CD4-positive, alpha-beta T cell treated with Interleukin-4 for 1 hour (primary cell): ENCODE results near the gene PBX1.
"Not testable (repeated sequence)": the region's sequence is repeated elsewhere in the genome, so short reads cannot be mapped to it uniquely, and the experiment has no call there.

ENCODE experiments used
- DNase-seq, 2 donors: peaks; one replicate each; pipeline ENCODE4 v3.0.0-alpha.2; 2020 to 2022

Gene PBX1

DNA sequence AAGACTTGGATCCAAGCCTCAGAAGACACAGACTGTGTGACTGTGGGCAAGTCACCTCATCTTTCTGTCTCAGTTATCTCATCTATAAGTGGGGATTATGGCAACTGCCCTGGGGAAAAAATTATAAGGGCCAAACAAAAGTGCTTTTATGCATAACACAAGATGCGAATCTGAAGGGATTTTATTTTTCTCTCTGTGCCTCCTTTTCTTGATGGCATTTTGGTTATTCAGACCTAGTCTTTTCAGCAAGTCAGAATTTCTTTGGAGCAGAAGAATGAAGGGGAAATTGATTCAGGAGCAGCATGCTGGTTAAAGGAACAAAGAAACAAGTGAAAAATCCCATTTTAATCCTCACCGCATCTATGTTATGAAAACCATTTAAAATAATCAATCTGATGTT is 86.9 kb downstream of the PBX1 start:
- DNase-seq = no peak

DNA sequence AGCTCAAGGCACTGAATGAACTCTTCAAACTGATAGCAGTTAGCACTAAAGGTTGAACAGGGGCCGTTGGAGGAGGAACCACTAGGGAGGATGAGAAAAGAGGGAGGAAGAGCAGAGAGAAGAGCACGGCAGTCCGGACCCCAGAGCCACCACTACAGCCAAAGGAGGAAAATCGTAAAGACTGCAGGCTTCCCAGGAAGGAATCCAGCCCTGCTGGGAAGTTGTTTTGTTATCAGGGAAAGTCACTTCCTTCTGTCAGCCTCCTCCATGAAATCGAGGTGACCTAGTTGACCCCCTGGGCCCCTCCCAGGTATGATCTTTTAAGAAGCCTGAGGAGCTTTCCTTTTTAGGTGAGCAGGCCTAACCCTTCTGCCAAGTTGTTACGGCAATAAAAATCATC is 88.2 kb downstream of the PBX1 start:
- no peak for DNase-seq

DNA sequence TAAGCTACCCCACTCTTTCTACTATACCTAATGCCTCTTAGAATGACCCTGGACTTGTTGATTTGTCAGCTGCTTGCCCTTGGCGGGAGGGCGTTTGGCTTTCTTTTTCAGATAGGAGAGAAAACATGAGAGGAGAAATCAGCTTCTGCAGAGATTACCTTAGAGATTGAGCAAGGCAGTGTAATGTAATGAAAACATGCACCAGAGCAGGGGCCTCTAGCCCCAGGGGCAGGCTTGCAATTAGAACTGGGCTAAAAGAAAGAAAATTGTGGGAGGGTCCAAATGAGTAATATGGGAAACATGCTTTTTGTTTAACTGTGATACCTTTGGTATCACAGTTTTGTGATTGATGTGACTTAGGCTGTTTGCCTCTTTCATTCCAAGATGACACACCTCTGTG is 89.7 kb downstream of the PBX1 start:
- no peak for DNase-seq

DNA sequence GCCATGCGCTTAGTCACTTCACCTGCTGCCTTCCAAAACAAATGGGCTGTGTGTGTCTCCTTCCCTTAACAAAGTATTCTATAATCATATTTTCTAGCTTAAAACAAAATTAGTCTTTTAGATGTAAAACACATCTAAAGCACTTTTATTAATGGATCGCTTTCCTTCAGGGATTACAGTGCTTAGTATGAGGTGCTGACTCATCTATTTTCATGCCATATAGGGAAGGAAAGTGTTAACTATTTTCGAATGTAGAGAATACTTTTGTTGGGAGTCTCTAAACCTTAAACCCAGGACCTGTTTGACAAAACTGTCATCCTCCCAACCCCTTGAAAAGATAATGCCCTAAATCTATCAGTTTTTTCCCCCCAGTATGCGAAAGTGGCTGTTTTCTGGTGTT is 90.2 kb downstream of the PBX1 start:
- DNase-seq = no peak

DNA sequence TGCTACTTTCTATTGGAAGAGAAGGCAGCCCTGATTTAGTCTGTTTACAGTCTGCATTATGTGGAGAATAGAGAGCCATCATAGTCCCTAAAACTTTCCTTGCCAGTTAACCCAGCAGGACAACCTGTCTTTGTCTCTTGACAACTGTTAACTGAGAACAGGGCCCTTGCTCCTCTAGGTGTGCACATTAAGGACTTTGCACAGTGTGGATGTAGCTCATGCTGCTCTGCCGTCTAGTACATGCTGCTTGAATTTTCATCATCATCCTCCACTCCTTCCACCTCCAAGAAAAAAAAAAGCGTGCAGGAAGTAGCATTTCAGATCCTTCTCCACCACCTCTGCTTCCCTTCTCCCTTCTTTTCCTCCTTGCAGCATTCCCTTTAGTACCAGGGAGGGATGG is 91.5 kb downstream of the PBX1 start:
- no peak for DNase-seq

DNA sequence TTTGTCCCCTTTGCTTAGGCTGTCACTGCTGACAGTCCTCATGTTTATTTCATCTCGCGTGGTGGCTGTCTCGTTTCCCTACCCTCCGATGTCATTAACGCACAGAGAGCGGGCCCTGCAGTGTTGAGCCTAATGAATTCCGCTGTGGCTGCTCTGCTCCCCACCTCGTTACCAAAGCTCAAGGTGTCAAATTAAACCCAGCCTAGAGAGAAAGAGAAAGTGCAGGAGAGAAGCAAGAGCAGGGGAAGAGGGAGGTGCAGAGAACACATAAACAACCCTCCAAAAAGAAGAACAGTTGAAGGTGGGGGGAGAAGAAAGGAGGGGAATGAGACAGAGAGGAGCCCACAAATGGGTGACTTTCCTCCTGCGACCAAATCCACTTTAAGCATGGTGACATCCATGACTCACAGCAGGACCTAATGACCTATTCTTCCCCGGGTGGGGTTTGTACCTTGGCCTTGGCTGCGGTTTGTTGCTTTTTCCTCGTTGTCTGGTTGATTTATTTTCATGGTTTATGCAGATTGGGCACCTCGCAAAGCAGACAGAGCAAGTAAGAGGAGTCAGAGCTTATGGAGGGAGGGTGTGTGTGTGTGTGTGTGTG is 92.5 kb downstream of the PBX1 start:
- DNase-seq = no peak

DNA sequence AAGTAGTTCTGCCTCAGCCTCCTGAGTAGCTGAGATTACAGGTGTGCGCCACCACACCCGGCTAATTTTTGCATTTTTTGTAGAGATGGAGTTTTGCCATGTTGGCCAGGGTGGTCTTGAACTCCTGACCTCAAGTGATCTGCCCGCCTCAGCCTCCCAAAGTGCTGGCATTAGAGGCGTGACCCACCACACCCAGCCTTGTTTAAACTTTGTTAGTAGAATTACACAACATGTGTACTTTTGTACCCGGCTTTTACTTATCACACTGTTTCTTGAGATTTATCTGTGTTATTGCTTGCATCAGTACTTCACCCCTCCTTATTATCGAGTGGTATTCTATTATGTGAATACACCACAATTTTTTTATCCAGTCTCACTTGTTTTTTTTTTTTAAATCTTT is 94.0 kb downstream of the PBX1 start:
- not testable (repeated sequence) for DNase-seq

DNA sequence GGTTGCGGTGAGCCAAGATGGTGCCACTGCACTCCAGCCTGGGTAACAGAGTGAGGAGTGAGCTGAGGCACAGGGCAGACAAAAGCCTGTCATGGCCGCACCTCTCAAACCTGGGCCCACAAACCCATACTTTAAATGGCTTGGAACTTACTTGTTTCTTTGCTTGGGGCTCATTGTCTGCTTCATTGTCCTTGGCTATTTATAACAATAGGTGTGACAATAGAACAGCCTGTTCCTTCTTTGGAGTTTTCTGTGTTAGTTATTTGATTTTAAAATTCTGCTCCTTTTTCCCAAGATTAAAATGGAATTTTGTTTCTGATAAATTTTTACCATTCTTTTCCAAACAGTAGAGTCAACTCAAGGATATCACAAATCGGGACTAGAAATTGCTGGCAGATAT is 94.7 kb downstream of the PBX1 start:
- DNase-seq = no peak

DNA sequence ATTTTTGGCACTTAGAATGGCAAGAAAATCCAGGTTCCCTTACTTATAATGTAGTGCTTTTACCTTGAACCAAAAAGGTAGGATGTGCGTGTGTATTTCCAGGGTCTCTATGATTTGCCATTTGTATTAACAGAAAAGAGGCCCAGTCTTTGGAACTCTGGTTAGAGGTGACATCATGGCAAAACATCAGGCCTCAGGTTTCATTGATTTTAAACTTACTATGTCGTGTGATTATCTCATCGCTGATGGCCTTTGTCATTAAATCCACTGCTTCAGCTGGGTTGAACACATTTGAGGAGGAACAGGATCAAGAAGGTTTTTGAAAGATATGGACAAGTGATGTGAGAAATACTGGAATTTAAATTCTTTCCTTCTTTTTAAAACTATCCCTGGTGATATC is 95.2 kb downstream of the PBX1 start:
- no peak for DNase-seq

DNA sequence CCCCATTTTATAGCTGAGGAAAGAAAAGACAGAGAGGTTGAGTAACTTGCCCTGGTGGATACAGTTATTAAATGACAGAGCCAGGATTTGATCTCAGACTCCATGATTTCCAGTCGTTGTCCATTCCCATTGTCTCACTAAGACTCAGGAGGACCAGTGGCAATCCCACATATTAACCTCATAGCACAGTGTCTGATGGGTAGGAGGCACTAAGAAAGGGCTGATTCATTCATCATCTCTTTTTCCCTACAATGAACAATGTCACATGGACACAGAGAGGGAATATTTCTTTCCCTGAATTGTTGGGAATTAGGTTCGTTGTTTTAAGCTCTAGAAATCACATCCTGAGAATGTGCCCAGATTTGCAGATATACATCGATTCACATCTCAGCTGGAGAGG is 99.9 kb downstream of the PBX1 start:
- DNase-seq = no peak

DNA sequence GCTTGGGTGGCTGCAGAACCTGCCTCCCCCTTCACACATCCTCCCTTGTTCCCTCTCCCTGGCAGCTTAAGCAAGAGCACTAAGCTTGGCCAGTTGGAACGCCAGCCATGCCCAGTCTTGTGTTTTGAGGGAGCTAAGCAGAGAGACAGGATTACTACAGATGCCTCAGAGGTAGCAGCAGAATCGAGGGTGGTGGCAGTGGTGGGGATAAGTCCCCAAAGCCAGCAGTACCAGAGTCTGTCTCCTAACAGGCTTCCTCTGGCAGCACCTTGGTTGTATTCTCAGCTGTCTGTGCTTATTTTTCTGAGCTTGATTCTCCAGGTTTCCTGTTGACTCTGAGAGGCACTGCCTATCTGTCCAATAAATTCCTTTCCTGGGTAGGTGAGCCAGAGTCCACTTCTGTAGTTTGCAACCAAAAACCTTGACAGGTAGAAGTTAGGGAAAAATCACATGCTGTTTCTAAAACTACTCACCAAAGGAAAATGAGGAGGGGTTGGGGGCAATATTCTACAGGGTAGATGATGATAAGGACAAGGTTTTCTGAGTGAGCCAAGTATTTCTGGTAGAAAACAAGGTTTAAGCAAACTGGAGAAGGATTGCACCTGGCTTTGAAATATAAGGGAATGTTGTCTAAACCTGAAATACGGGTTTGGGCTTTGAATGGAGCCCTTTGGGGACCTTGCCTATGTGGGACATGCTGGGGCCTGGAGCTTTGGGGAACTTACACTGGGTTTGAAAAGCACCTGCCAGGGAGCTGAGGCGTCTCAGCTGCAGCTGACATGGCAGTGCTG is 100.8 kb downstream of the PBX1 start:
- DNase-seq = no peak

DNA sequence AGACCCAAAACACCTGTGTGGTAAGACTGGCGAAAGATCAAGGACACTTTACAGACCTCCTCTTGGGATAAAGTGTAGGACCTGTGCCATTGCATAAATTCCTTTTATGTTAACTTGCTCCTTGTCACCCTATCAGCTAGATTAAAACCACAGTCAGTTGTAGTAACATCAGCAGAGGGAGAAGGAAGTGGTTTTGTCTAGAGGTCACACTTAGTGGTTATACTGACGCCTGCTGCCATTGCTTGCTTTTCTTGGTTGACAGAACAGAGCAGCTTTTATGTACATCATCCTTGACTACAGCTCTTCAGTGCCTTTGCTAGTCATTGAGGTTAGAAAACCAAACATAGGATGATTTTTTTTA is 101.4 kb downstream of the PBX1 start:
- DNase-seq = peak; percentile 19 to 20

DNA sequence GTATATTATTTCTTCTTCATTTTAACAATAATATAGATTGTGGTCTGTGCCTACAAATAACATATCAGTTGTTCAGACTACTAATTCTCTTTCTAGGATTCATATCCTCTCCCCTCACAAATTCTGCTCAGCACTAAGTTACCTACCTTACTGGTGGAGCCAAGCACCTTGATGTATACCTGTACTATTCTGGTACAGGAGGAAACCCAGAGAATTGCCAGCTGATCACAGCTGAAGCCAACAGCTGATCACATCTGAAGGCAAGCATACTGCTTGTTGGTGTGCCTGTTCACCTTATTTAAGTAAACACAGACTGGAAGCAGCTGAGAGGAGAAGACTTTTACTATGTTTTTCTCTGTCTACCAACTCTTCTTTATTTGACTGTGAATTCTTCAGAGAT is 101.8 kb downstream of the PBX1 start:
- no peak for DNase-seq

DNA sequence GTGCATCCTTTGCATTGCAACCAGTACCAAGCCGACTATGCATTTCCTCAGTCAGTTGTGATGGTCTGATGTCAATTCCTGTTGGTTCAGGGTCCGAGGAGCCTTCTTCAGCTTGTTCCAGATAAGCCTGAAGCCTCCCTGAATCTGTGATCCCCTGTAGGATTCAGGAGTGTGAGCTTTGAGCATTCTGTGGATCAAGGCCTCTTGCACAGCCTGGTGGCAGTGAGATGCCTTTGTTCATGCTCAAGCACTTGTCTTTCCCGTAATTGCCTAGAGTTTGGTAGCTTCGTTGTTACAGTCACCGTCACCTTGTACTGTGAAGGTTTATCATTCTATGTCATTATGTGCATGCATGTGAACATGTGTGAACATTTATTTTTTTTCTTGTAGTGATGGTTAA is 103.5 kb downstream of the PBX1 start:
- no peak for DNase-seq

DNA sequence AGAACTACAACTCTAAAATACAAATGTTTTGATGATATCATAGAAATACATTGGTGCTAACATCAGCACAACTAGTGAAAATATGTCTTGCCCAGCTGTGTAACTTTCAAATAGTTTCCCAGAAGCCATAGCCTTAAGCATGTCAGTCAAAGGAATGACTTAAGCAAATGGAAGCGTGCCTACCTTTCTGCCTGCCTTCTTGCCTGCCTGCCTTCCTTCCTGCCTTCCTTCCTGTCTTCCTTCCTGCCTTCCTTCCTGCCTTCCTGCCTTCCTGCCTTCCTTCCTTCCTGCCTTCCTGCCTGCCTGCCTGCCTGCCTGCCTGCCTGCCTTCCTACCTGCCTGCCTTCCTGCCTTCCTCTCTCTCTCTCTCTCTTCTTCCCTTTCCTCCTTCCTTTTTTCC is 104.0 kb downstream of the PBX1 start:
- no peak for DNase-seq

DNA sequence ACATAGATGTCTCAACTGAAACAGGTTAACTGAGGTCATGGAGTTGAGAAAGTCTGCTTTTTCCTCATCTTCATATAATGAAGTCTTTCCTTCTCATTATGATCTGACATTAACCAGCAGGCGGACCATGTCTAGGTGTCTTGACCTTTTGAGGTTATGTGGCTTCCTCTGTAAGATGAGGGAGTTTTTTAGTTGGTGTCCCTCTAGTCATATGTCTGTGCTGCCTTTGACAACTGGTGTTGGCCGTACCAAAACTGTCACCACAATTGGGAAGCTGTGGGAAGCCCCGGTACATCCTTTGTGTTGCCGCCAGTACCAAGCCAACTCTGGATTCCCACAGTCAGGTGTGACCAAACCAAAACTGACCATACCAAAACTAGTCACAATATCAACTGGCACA is 105.1 kb downstream of the PBX1 start:
- DNase-seq = no peak

DNA sequence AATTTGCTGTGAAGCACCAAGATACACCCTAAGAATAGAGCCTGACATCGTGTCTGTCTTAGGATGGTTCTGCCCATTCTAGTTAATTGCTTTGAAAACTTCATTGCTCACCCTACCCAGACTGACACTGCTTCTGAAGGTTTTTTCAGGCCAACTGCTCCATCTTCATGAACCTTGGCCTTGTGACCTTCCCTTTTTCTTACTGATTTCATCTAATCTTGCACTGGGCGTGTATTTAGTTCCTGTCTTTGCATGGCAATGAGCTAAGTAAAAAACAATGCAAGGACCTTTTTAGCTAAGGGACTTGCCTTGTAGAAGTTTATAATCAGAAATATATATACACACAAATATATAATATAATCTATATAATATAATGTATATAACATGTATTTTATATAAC is 108.0 kb downstream of the PBX1 start:
- DNase-seq = no peak

DNA sequence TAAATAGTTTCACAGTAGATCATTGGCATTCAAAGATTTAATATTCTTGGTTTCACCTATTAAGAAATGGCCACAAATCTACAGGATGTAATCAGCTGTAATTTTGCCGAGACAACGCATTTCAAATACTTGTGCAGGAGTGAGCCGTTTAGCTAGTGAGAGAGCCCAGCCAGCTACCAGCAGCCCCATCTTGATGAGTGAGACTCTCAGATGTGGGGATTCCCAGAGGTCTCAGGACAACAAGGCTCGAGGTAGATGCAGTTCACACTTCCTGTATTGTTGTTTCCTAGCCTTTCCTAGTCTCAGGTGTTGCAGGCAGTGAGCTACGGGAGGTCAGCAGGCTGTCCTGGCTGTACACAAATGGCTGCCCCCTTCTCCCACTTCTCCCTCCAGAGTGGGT is 108.6 kb downstream of the PBX1 start:
- no peak for DNase-seq

DNA sequence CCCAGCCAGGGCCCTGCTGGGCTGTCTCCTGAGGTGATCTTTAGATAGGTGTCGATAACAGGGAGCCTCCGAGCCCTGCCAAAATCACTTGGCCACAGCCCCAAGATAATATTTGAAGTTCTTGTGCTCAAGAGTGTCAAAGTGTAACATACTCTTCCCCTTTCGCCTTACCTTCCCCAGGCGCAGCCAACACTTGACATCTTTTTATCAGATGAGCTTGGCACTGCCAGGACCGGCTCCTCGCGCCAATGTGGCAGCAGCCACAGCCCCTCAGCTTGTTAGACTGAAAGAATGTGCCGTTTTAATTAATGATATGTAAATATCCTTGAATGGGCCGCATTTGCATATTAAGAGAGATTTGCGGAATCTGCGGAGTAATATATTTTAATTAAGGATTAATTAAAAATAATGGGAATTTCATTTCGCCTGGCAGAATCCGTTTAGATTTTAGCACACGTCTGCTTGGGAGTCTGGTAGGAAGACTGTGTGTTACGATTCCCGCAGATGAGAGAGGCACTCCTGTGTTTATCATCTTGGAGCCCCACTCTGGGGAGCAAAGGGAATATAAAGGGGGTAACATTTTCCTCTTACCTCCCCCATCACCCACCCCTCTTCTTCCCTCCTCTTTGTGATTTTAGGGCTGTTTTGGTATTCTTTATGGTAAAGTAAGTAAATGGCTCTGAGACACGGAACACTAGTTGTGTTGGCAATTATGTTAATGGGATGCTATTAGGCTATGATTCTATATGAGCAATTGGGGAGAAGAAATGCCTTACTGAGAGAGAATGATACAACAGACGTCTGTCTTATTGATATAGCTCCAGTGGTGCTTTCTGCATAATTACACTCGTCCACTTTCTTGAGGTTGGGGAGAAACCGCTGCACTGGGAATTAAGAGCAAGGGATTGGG is 109.8 kb downstream of the PBX1 start:
- DNase-seq = no peak

DNA sequence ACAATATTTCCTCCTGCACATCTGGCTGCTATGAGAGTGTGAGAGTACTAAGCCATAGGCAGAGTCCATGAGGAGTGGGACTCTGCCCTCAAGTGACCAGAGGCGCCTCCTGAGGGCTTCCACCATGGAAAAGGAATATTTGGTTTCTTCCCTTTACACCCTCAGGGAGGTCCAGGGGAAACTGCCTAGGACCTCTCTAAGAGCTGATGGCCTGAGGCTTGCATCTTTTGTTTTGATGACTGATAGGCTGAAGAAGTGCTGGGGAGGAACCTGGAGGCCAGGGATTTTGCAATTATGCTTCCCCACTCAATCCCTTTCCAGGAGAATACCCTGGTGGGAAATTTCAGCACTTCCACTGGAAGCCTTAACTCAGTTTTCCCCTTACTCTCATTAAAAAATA is 111.0 kb downstream of the PBX1 start:
- no peak for DNase-seq

DNA sequence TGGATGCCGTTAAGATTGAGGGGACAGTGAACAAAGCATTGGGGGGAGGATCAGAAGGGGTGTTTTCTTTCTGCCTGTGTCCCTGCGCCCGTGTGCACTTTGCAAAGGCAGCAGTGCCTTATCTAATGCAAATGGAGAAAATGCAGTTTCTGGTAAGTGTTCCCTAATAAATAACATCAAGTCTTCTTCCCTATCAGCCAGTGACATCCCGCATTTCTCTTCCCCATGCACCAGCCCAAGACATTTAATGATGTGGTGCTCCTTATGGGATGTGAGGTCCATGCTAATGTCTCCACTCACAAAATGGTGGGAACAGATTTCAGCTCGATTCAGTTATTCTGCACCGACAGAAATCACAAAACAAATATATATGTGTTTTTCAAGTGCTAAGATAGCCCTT is 111.8 kb downstream of the PBX1 start:
- DNase-seq = no peak

DNA sequence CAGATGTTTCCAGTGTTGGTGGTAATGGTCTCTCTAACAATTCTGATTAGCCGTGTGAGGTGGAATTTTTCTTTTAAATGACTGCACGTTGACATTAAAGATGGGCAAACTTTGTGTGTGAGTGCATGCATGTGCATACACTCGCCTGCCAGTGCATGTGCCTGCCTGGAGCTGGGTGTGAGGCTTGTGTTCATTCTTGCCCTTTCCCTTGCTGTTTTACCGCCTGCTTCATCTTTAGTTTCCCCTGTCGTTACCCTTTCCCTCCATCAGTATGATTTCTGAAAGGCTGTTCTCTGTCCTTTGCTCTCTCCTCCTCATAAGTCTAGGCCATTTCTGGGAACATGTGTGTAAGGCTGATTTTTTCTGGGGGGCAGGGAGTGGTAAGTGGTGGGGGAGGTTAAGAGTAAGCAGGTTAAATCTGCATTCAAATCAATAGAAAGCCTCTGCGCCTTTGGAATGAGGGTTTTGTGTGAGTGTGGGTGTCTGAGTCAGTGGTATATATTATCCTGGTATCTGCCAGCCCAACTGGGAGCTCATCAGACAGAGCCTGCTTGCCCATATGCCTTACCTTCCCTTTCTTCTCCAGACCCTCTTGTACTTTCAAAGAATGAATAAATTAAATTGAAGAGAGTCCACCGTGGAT is 112.5 kb downstream of the PBX1 start:
- DNase-seq = no peak

DNA sequence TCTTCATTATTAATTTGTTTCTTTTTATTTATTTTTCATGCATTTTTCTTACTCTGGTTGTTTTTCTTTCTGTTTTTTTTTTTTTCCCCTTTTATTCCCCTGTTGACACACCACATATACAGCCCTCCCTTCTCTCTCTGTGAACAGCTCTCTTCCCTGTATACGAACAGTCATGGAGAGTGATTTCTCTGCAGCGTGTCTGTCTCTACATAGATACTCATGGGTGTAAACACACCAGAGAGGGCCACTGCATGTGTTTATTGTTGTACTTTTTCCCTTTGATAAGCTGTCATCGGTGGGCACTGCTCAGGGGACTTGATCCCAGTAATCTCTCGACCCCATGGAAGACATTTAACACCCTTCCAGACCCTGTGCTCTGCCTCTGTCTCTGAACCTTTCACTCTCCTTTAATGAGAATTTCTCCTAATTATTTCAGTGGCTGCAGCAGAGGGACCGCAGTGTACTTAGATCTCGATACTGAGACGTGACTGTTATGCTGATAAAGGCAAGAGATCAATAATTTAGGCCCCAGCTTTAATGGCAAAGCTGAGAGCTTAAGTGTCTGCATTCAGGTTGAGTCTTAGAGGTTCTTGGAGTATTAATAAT is 113.1 kb downstream of the PBX1 start:
- no peak for DNase-seq
